GM21619 (cell line): Measurements from ENCODE around the gene DPEP2.
A peak's percentile ranks its signal among the peaks of the same experiment; 100 is the strongest.
"Not testable (repeated sequence)": the region's sequence is repeated elsewhere in the genome, so short reads cannot be mapped to it uniquely, and the experiment has no call there.

ENCODE experiments used
- ATAC-seq: cut with Tn5 transposase; IDR thresholded peaks from one replicate; pipeline ENCODE4 v1.9.1; 2021; ENCODE audit not compliant: unreplicated experiment

Gene DPEP2

GRCh38 chr16:67977005-67977404, 22.3 kb downstream of the DPEP2 start:
- no peak for ATAC-seq

GRCh38 chr16:67976205-67976604, 23.1 kb downstream of the DPEP2 start:
- ATAC-seq: no peak

- no peak for ATAC-seq
Observed at GRCh38 chr16:67975321-67976105, 23.8 kb downstream of the DPEP2 start.

GRCh38 chr16:67972285-67972684, 27.0 kb downstream of the DPEP2 start:
- not testable (repeated sequence) for ATAC-seq

- ATAC-seq: no peak
Observed at GRCh38 chr16:67971111-67971510, 28.2 kb downstream of the DPEP2 start.

- ATAC-seq: no peak
Observed at GRCh38 chr16:67969254-67970039, 29.8 kb downstream of the DPEP2 start.

- peak; percentile 66 for ATAC-seq
Observed at GRCh38 chr16:67968400-67969253, 30.7 kb downstream of the DPEP2 start, which contains the start of gene SLC12A4. SLC12A4 (minus strand) TSS chr16:67968637; CDS start chr16:67968553, 84 bp downstream.

- peak; percentile 27 for ATAC-seq
Observed at GRCh38 chr16:67967958-67968399, 31.3 kb downstream of the DPEP2 start.

- no peak for ATAC-seq
Observed at GRCh38 chr16:67967183-67967957, 31.9 kb downstream of the DPEP2 start.

GRCh38 chr16:67966549-67967182, 32.6 kb downstream of the DPEP2 start:
- no peak for ATAC-seq

- no peak for ATAC-seq
Observed at GRCh38 chr16:67965668-67966548, 33.4 kb downstream of the DPEP2 start.

- no peak for ATAC-seq
Observed at GRCh38 chr16:67964477-67965131, 34.7 kb downstream of the DPEP2 start.

GRCh38 chr16:67963662-67964321, 35.5 kb downstream of the DPEP2 start:
- ATAC-seq: no peak

- ATAC-seq: no peak
Observed at GRCh38 chr16:67963292-67963661, 36.0 kb downstream of the DPEP2 start.

- no peak for ATAC-seq
Observed at GRCh38 chr16:67962135-67962534, 37.1 kb downstream of the DPEP2 start.

- ATAC-seq: no peak
Observed at GRCh38 chr16:67961551-67961957, 37.7 kb downstream of the DPEP2 start.

GRCh38 chr16:67959536-67960329, 39.6 kb downstream of the DPEP2 start:
- no peak for ATAC-seq
